ENCODE data around the gene CYTH4. TPM values are rescaled to one million over a fixed set of nuclear protein-coding genes. Genes with fewer than 3 reads are reported as not detected.

The CYTH4 gene
- total RNA-seq, 1 experiment from 2014 or later, result 3.8 TPM

- DNase-seq (ENCODE audit: low read depth, low spot score), result no peak
- Histone ChIP-seq H3K27ac (ENCODE audit: low read depth, low read length) (no peak overlapping the region), H2AFZ (ENCODE audit: low read depth, low read length, poor library complexity, severe bottlenecking) (no peak overlapping the region), H3K36me3 (ENCODE audit: control insufficient read depth in 1 of 2, insufficient read depth in 2 of 2, low read length in 2 of 2) (no peaks in the 10 kb centered on the region), H4K20me1 (ENCODE audit: insufficient read depth) (no peaks in the 10 kb centered on the region), H3K9me3 (ENCODE audit: control insufficient read depth in 1 of 2, insufficient read depth in 1 of 2, low read depth in 1 of 2, low read length in 2 of 2) (peaks cover 0 to 18% of the 10 kb centered on the region in 2 experiments; a peak in 1 of 4 replicates), H3K4me2 (ENCODE audit: low read length) (peak overlapping the region; percentile 81; the same call in 1 of the 2 replicates), H3K79me2 (ENCODE audit: insufficient read depth, low read length) (no peaks in the 10 kb centered on the region), H3K9ac (ENCODE audit: low read length) (peak overlapping the region; percentile 47; the same call in 1 of the 2 replicates), H3K27me3 (ENCODE audit: insufficient read depth, low read length) (no peaks in the 10 kb centered on the region), H3K4me3 (replicated peaks in 1 of 2; ENCODE audit: low read depth in 1 of 2, low read length in 2 of 2) (no peak overlapping the region), H3K9me2 (ENCODE audit: insufficient read depth) (no peaks in the 10 kb centered on the region), H3K4me1 (ENCODE audit: control insufficient read depth in 1 of 2, insufficient read depth in 2 of 2, low read length in 2 of 2) (peaks cover 13 to 37% of the 10 kb centered on the region in 2 experiments)
- intact Hi-C loops (cut with micrococcal nuclease), result loop anchor here (2.0 kb wide), 1 partner anchor 189 kb away; no protein-coding TSS in a partner anchor
- no TSS peak for BruUV-seq (replicated peaks)
- POLR2A ChIA-PET, result interaction anchor here (0.9 kb wide), 1 partner anchor 8 kb away, joined by 5 read pairs; no protein-coding TSS in a partner anchor
- CTCF ChIA-PET, result interaction anchor here (0.6 to 5.7 kb wide), 6 partner anchors 8 to 721 kb away, joined by 3 to 44 read pairs (median 5); no protein-coding TSS in a partner anchor
- TF ChIP-seq SP1 (IDR thresholded peaks at IDR 0.05; ENCODE audit: low read depth), result no peak
- TF ChIP-seq ZFX (IDR thresholded peaks at IDR 0.05), result no peak
- no peak for TF ChIP-seq EGR1 (IDR thresholded peaks at IDR 0.05; ENCODE audit: low read depth)
- TF ChIP-seq SIN3A (IDR thresholded peaks at IDR 0.05; ENCODE audit: low read depth), result no peak
- TF ChIP-seq CBX3 (IDR thresholded peaks at IDR 0.05; ENCODE audit: low read depth), result no peak
- TF ChIP-seq YY1 (IDR thresholded peaks at IDR 0.05; ENCODE audit: extremely low read depth, insufficient replicate concordance, low read depth, low read length), result no peak
- no peak for TF ChIP-seq EZH2 (IDR thresholded peaks at IDR 0.05)
- TF ChIP-seq EZH2phosphoT487 (IDR thresholded peaks at IDR 0.05; ENCODE audit: borderline replicate concordance), result no peak
- TF ChIP-seq ZBTB33 (IDR thresholded peaks at IDR 0.05; ENCODE audit: extremely low read depth, insufficient replicate concordance, low read length), result no peak
- no peak for TF ChIP-seq SRF (IDR thresholded peaks at IDR 0.05; ENCODE audit: low read depth)
- no peak for TF ChIP-seq ELF1 (IDR thresholded peaks at IDR 0.05; ENCODE audit: borderline replicate concordance, low read depth)
- no peak for TF ChIP-seq MAX (IDR thresholded peaks at IDR 0.05)
- TF ChIP-seq FOSL1 (IDR thresholded peaks at IDR 0.05; ENCODE audit: low read depth), result no peak
- TF ChIP-seq CTCF (IDR thresholded peaks at IDR 0.05 in 2 of 3, conservative IDR thresholded peaks at IDR 0.05 in 1 of 3; ENCODE audit: borderline replicate concordance in 1 of 3, insufficient read depth in 1 of 3, low read depth in 2 of 3, low read length in 2 of 3), result no peak
- no peak for TF ChIP-seq ATF3 (IDR thresholded peaks at IDR 0.05)
- no peak for TF ChIP-seq POLR2AphosphoS5 (IDR thresholded peaks at IDR 0.05; ENCODE audit: low read depth, low read length)
- TF ChIP-seq RAD21 (IDR thresholded peaks at IDR 0.05; ENCODE audit: low read depth), result no peak
- no peak for TF ChIP-seq TCF7L2 (IDR thresholded peaks at IDR 0.05; ENCODE audit: borderline replicate concordance, extremely low read depth, insufficient read depth, insufficient read length)
- RAD21 ChIA-PET (ENCODE audit: low non-redundant PET in 1 of 2, low total read pairs in 2 of 2, uncharacterized antibody in 2 of 2, unreplicated experiment in 2 of 2), result no interaction called here
- no peak for ATAC-seq
Measured at GRCh38 chr22:37267661-37268413, 14.5 kb upstream of the CYTH4 start.

All from HCT116 (cell line).